AG09309 (cell line): ENCODE results near the gene URB1.

Experiments
- DNase-seq: peaks from one replicate; pipeline ENCODE4 v3.0.0-alpha.2; 2010; ENCODE audit warnings: low read depth
- H3K4me3 ChIP-seq: 2 replicates; pipeline ENCODE4 v1.5.1; 2011; ENCODE audit warnings: mild to moderate bottlenecking, low read depth, low read length, moderate library complexity; ENCODE audit not compliant: control insufficient read depth
- TF ChIP-seq, protein P1 (sequence below): IDR thresholded peaks from 2 replicates; pipeline ENCODE4 v1.5.1; 2011; ENCODE audit warnings: mild to moderate bottlenecking, low read depth, low read length, inconsistent platforms; ENCODE audit not compliant: insufficient read depth, control insufficient read depth; ENCODE audit errors: missing control alignments

The URB1 gene

DNA sequence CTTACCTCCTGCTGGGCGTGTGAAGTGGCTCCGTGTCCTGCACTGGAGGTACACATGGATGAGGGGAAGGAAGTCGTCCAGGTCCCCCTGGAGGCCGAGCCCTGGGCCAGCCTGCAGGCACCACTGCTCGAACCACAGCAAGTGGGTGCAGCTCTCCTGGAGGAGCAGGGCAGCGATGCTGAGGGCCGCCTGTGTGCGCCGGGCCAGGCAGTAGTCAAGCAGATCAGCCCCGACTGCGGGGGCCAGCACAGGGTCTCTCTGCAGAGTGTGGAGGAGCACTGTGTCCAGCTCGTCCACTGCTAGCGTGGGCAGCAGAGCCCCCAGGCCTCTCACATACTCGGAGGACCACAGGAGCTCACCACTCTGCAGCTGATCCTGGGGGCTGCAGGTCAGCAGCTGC, 45.9 kb downstream of the URB1 start:
- H3K4me3 ChIP-seq: no peak overlapping the region
- DNase-seq: no peak
- TF ChIP-seq, protein P1, sequence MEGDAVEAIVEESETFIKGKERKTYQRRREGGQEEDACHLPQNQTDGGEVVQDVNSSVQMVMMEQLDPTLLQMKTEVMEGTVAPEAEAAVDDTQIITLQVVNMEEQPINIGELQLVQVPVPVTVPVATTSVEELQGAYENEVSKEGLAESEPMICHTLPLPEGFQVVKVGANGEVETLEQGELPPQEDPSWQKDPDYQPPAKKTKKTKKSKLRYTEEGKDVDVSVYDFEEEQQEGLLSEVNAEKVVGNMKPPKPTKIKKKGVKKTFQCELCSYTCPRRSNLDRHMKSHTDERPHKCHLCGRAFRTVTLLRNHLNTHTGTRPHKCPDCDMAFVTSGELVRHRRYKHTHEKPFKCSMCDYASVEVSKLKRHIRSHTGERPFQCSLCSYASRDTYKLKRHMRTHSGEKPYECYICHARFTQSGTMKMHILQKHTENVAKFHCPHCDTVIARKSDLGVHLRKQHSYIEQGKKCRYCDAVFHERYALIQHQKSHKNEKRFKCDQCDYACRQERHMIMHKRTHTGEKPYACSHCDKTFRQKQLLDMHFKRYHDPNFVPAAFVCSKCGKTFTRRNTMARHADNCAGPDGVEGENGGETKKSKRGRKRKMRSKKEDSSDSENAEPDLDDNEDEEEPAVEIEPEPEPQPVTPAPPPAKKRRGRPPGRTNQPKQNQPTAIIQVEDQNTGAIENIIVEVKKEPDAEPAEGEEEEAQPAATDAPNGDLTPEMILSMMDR: no peak

DNA sequence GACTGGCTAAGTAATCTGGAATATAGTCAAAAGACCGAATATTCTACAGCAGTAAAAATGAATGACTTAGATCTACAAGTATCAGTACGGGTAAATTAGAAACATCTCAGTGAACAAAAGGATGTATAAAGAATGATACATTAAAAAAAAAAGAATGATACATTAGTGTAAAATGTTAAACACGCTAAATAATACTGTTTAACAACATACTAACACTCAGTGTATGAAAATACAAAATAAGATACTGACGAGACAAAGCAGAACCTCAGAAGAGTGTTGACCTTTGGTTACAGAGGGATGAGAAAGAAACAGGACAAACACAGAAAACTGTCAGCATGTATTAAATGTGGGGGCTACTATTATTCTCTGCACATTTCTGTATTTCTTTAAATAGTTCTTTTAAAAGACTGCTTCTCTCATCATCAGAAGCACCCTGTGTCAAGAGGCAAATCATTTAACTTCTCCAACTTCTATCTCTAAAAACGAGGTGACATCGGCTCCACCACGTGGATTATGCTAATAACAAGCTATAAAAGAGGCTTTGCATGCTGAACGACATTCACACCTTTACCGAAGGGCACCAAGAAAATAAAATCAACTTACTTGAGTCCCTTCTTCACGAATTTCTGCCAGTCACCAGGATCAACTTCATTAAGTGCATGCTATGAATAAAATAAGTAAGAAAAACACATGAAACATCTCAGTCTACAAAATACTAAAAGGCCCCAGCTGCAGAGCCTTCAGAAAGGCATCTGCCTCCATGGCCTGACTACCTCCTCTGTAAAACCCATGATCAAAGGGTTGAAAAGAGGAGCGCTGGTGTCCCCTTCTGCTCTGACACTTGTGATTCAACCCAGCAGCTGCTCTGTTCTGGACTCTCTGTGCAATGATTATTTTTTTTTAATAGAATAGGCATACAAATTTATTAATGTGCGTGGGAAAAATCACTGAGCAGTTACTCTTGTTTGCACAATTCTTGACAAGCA, 51.7 kb downstream of the URB1 start:
- TF ChIP-seq, protein P1: no peak
- DNase-seq: no peak
- no peak overlapping the region for H3K4me3 ChIP-seq

DNA sequence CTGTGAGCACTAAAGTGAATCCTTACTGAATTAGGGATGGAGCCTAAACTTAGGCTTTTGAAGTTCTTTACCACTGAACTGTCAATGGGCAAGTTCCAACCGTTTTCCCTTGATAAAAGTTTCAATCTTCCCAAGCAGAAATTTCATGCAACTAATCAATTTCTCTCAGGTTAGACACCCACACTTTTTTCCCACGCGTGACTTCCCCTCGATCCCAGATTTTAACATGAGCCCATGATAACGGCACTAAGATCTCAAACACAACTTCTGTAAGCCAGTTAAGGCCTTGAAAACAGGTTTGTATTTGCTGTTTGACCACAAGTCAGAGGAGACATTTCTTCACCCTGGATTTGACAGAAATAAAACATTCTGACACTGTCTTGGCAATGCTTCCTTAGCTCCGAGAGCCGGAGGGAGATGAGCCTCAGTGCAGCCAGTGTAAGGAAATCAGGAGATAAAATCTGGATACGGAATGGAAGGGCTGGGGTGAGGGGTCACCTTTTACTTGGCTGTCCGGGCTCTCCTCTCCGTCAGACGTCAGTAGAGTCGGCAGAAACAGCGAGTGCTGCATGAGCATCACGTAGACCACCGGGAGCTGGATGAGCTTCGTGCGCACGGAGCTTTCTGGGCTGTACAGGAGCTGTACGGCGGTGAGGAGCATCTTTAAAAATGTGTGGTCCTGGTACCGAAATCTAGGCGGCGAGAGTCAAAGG, 54.4 kb downstream of the URB1 start:
- no peak for DNase-seq
- TF ChIP-seq, protein P1: no peak
- no peak overlapping the region for H3K4me3 ChIP-seq

DNA sequence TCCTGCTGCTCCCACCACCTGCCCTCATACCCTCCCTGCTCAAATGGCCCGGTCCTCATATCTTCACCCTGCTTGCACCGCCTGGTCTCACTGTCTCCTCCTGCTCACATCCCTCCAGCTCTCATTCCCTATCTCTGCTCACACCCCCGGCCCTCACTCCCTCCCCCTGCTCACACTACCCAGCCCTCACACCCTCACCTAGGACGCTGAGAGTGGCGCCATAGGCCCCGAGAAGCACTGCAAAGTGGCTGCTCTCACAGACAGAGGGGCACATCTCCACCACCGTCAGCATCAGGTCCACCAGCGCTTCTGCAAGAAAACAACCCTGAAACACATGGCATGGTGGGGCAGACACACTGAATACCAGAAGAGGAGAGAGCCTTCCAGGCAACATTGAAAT, 55.6 kb downstream of the URB1 start:
- TF ChIP-seq, protein P1: no peak
- no peak for DNase-seq
- H3K4me3 ChIP-seq: no peak overlapping the region

DNA sequence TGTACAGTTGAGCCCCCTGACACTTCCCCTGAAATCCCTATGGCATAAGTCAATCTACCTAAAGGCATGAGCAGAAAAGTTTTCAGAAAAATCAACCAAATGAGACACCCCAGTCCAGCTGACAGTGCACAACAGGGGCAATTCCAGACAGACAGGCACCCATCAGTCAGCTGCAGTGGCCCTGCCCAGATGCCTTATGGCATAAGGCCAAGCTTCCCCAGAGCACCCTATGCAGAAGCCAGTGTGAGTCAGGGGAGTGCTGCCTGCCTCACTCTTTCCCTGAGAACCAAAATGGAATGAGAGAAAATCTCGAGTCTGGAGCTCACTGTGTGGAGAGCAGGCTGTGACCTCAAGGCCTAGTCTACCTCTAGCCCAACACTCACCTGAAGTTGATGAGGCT, 56.1 kb downstream of the URB1 start:
- TF ChIP-seq, protein P1: no peak
- DNase-seq: no peak
- no peak overlapping the region for H3K4me3 ChIP-seq

DNA sequence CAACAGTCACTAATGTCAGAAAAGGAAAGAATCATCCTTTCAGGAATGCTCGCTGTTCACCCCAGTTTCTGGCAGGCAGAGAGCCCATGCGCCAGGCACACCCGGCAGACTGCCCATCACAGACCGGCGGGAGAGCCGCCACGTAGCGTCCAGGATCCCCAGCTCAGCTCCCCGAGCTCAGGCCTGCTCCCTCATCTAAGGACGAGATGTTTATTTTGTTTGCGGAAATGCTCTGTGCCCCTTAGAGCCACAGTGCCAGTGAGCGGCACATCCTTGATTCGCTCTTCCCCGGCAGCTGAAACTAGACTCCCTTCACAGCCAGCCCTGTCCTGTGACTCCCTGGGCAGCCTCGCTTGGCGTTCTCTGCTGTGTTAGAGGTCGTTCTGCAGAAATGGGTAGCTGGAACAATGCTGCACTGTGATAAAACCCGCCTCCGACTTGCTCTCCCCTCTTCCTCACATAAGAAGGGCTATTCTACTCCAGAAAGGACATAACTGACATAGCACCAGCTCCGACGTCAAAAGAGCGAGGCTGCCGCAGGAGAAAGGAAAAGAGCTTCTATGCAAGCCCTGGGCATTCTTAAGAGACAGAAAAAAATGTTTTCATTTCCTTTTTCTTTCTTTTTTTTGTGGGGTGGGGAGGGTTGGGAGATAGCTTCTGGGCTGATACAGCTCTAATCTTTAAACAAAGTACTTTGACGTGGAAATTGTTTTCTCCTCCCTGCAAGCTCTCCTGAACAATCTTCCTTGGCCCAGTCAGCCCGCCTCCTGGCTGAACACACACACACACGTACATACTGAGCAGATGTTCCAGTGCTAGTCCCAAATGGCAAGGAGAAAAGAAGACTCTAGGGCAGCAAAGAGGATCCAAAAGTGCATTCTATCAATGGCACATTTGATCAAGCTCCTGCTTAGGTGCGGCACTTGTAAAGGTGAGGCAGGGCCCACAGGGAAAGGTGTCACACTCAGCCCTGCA, 56.9 kb downstream of the URB1 start:
- TF ChIP-seq, protein P1: no peak
- no peak overlapping the region for H3K4me3 ChIP-seq
- DNase-seq: no peak
